H1 (cell line): ENCODE measurements around the gene ADA. TPM values are rescaled to one million over a fixed set of nuclear protein-coding genes. Genes with fewer than 3 reads are reported as not detected.
"Not testable (repeated sequence)": the region's sequence is repeated elsewhere in the genome, so short reads cannot be mapped to it uniquely, and the experiment has no call there.

Source experiments
- CTCF ChIA-PET: fragments of 300-600 bp; sonication (Branson Sonifier 250); formaldehyde crosslinking; loops from one replicate; lab custom pipeline; 2021; ENCODE audit not compliant: partially characterized antibody; lab: Charles Lee
- POLR2A ChIA-PET: fragments of 300-600 bp; sonication (Branson Sonifier 250); formaldehyde crosslinking; loops from one replicate; lab custom pipeline; 2021; ENCODE audit warnings: inconsistent platforms; ENCODE audit not compliant: partially characterized antibody; lab: Charles Lee
- DNase-seq, 2 experiments: peaks; one replicate each; pipeline versions ENCODE4 v3.0.0 to v3.0.0-alpha.2; 2010 to 2022; ENCODE audit warnings: low spot score in 2 of 2, low read depth in 1 of 2, mixed read lengths in 1 of 2
- FAIRE-seq: peaks from 2 replicates; lab custom pipeline; 2011; peaks lifted over from hg19 to GRCh38; lab: Jason Lieb, UNC
- H2AFZ ChIP-seq: 2 replicates; pipeline ENCODE4 v1.8.1; 2012; ENCODE audit warnings: low read length, inconsistent platforms
- H2AK5ac ChIP-seq: 2 replicates; pipeline ENCODE4 v1.6.1; 2013; ENCODE audit warnings: low read depth, low read length
- H2BK120ac ChIP-seq: replicated peaks from 2 replicates; pipeline ENCODE3; 2013; ENCODE audit warnings: low read depth, low read length, inconsistent platforms
- H2BK12ac ChIP-seq: 2 replicates; pipeline ENCODE4 v1.6.1; 2013; ENCODE audit warnings: low read depth, low read length
- H2BK15ac ChIP-seq: 2 replicates; pipeline ENCODE4 v1.6.1; 2013; ENCODE audit warnings: low read length
- H2BK20ac ChIP-seq: 2 replicates; pipeline ENCODE4 v1.6.1; 2013; ENCODE audit warnings: low read length
- H2BK5ac ChIP-seq: 2 replicates; pipeline ENCODE4 v1.6.1; 2013; ENCODE audit warnings: low read depth, low read length
- H3K14ac ChIP-seq: 2 replicates; pipeline ENCODE4 v1.6.1; 2013; ENCODE audit warnings: inconsistent platforms; ENCODE audit not compliant: insufficient read length
- H3K18ac ChIP-seq: 2 replicates; pipeline ENCODE4 v1.6.1; 2013; ENCODE audit warnings: low read length; ENCODE audit errors: extremely low read depth
- H3K23ac ChIP-seq: 2 replicates; pipeline ENCODE4 v1.6.1; 2013; ENCODE audit warnings: inconsistent platforms; ENCODE audit not compliant: insufficient read length
- H3K23me2 ChIP-seq: 2 replicates; pipeline ENCODE4 v1.6.1; 2013; ENCODE audit warnings: low read depth, low read length
- H3K27ac ChIP-seq: 2 replicates; pipeline ENCODE4 v1.6.1; 2011; ENCODE audit warnings: low read depth, low read length, inconsistent platforms
- H3K27me3 ChIP-seq, 4 experiments: replicated peaks in 1 of 4; 1 replicate in 1 of 4; 2 replicates in 3 of 4; pipeline versions ENCODE4 v1.6.1 to v1.8.1; 2011 to 2013; ENCODE audit warnings: low read length in 3 of 4, mild to moderate bottlenecking in 3 of 4, inconsistent platforms in 2 of 4, mixed read lengths in 2 of 4, moderate library complexity in 1 of 4; ENCODE audit not compliant: control insufficient read depth in 3 of 4, insufficient read depth in 3 of 4; ENCODE audit errors: extremely low read depth in 1 of 4
- H3K36me3 ChIP-seq, 4 experiments: 2 replicates each; pipeline versions ENCODE4 v1.6.1 to v1.8.1; 2011 to 2013; ENCODE audit warnings: mild to moderate bottlenecking in 4 of 4, low read length in 3 of 4, moderate library complexity in 2 of 4, control low read depth in 1 of 4, inconsistent platforms in 1 of 4; ENCODE audit not compliant: insufficient read depth in 4 of 4, control insufficient read depth in 2 of 4
- H3K4ac ChIP-seq: replicated peaks from 2 replicates; pipeline ENCODE3; 2013; ENCODE audit warnings: low read length, low read depth, mixed read lengths, inconsistent platforms; ENCODE audit not compliant: insufficient read length
- H3K4me1 ChIP-seq, 4 experiments: replicated peaks in 1 of 4; 1 replicate in 1 of 4; 2 replicates in 3 of 4; pipeline versions ENCODE4 v1.6.1 to v1.8.1; 2011 to 2013; ENCODE audit warnings: low read length in 3 of 4, inconsistent platforms in 2 of 4, mixed read lengths in 1 of 4; ENCODE audit not compliant: insufficient read depth in 4 of 4, control insufficient read depth in 3 of 4
- H3K4me2 ChIP-seq, 2 experiments: 2 replicates each; pipeline versions ENCODE4 v1.6.1 to v1.8.1; 2011 to 2013; ENCODE audit warnings: low read depth in 2 of 2, low read length in 2 of 2, control low read depth in 1 of 2, inconsistent platforms in 1 of 2, mild to moderate bottlenecking in 1 of 2; ENCODE audit not compliant: insufficient read depth in 1 of 2
- H3K4me3 ChIP-seq, 4 experiments: fragments of 200-600, 300-600 bp in 1 of 4; sonication (generic), shearing (Covaris generic), sonication (Bioruptor Twin) in 1 of 4; 2 replicates each; pipeline versions ENCODE4 v1.5.1 to v1.8.1; 2011 to 2016; ENCODE audit warnings: low read length in 4 of 4, low read depth in 3 of 4, control low read depth in 2 of 4, inconsistent platforms in 2 of 4, mild to moderate bottlenecking in 2 of 4, mixed read lengths in 1 of 4, moderate library complexity in 1 of 4; ENCODE audit not compliant: insufficient read depth in 2 of 4; ENCODE audit errors: extremely low read depth in 1 of 4
- H3K56ac ChIP-seq: replicated peaks from 2 replicates; pipeline ENCODE3; 2013; ENCODE audit warnings: low read depth, mild to moderate bottlenecking, mixed read lengths, low read length, inconsistent platforms; ENCODE audit not compliant: insufficient read length
- H3K79me1 ChIP-seq: 2 replicates; pipeline ENCODE4 v1.6.1; 2013; ENCODE audit warnings: low read depth, low read length, control low read depth
- H3K79me2 ChIP-seq, 2 experiments: 2 replicates each; pipeline versions ENCODE4 v1.6.1 to v1.8.1; 2012 to 2013; ENCODE audit warnings: low read length in 2 of 2, mild to moderate bottlenecking in 2 of 2, inconsistent platforms in 1 of 2; ENCODE audit not compliant: insufficient read depth in 2 of 2, control insufficient read depth in 1 of 2
- H3K9ac ChIP-seq, 4 experiments: replicated peaks in 1 of 4; 1 replicate in 1 of 4; 2 replicates in 3 of 4; pipeline versions ENCODE4 v1.6.1 to v1.8.1; 2011 to 2013; ENCODE audit warnings: low read depth in 3 of 4, low read length in 3 of 4, control low read depth in 2 of 4, mild to moderate bottlenecking in 2 of 4, moderate library complexity in 2 of 4, inconsistent platforms in 1 of 4; ENCODE audit errors: extremely low read depth in 1 of 4
- H3K9me3 ChIP-seq, 2 experiments: 2 replicates each; pipeline versions ENCODE4 v1.6.1 to v1.8.1; 2012 to 2013; ENCODE audit warnings: mild to moderate bottlenecking in 2 of 2, moderate library complexity in 2 of 2, control low read depth in 1 of 2, inconsistent platforms in 1 of 2, low read depth in 1 of 2, low read length in 1 of 2, mixed read lengths in 1 of 2; ENCODE audit not compliant: insufficient read depth in 2 of 2
- H4K20me1 ChIP-seq, 2 experiments: replicated peaks in 1 of 2; 2 replicates each; pipeline versions ENCODE3 to v1.8.1; 2011 to 2013; ENCODE audit warnings: inconsistent platforms in 2 of 2, low read length in 2 of 2, mild to moderate bottlenecking in 1 of 2; ENCODE audit not compliant: insufficient read depth in 2 of 2, control insufficient read depth in 1 of 2
- H4K5ac ChIP-seq: 2 replicates; pipeline ENCODE4 v1.6.1; 2013; ENCODE audit warnings: low read length, low read depth, mixed read lengths, inconsistent platforms; ENCODE audit not compliant: insufficient read length
- H4K8ac ChIP-seq: 2 replicates; pipeline ENCODE4 v1.8.0; 2013; ENCODE audit warnings: mild to moderate bottlenecking, moderate library complexity, low read length, inconsistent platforms; ENCODE audit not compliant: insufficient read depth; ENCODE audit errors: extremely low read depth
- H4K91ac ChIP-seq: replicated peaks from 2 replicates; pipeline ENCODE3; 2013; ENCODE audit warnings: low read length, mixed read lengths, inconsistent platforms; ENCODE audit not compliant: insufficient read length
- WGBS, 2 experiments: shearing (Covaris generic) in 1 of 2; methylation state at CpG; one replicate each; pipeline versions ENCODE4 v1.1.6 to v1.1.7; 2013 to 2015; ENCODE audit warnings: low lambda C conversion rate in 2 of 2, mixed read lengths in 2 of 2, inconsistent platforms in 1 of 2, low coverage in 1 of 2, missing lambda C conversion rate in 1 of 2; ENCODE audit not compliant: insufficient replicate concordance in 2 of 2, insufficient coverage in 1 of 2, insufficient read length in 1 of 2; ENCODE audit errors: extremely low coverage in 1 of 2, missing lambda C conversion rate in 1 of 2; 5-methylcytosine and 5-hydroxymethylcytosine counted together
- polyA plus RNA-seq, 7 experiments: library from polyadenylated mRNA; depleted of rRNA in 3 of 7; stranded (reverse) in 5 of 7; unstranded in 2 of 7; fragments of >200 nt in 5 of 7; fragments of 200-250 nt in 2 of 7; gene quantifications; 1 replicate in 5 of 7; 2 replicates in 1 of 7; 4 replicates in 1 of 7; pipeline versions ENCODE4 v1.2.1 to v1.2.3, GENCODE V29; 2011 to 2013; ENCODE audit warnings: missing spikeins in 2 of 7, mixed read lengths in 2 of 7
- total RNA-seq: library from RNA; stranded (reverse); fragmentation: NEBNext Ultra II Directional; extraction: Animal tissue kit (Norgen Biotek cat#: 25700); gene quantifications from 2 replicates; pipeline ENCODE4 v1.2.1, GENCODE V29; 2021

ADA gene
- total and polyA plus RNA-seq, 2 of the 8 experiments (the other 6 are each of a cell fraction or from before 2014, with no cell fraction given), result 19.9 to 32.8 TPM

- CTCF ChIA-PET, result interaction anchor here (0.5 to 1.8 kb wide), 3 partner anchors 29 to 419 kb away, joined by 3 to 7 read pairs (median 4); no protein-coding TSS in a partner anchor
- not testable (repeated sequence) for H3K79me2 ChIP-seq, DNase-seq, H3K18ac ChIP-seq, H3K79me1 ChIP-seq, H2AFZ ChIP-seq, H3K4me1 ChIP-seq, H3K4me3 ChIP-seq, H3K4ac ChIP-seq, H2BK5ac ChIP-seq, H4K20me1 ChIP-seq, H2AK5ac ChIP-seq, H2BK20ac ChIP-seq, H3K27ac ChIP-seq, H3K36me3 ChIP-seq, H4K5ac ChIP-seq, H3K14ac ChIP-seq, H3K9me3 ChIP-seq, H2BK120ac ChIP-seq, H3K9ac ChIP-seq, H3K23ac ChIP-seq, H2BK12ac ChIP-seq, H4K91ac ChIP-seq, H2BK15ac ChIP-seq, H3K4me2 ChIP-seq, FAIRE-seq, H3K56ac ChIP-seq, H4K8ac ChIP-seq
- WGBS, 2 experiments, result 91% methylated on average over 4 of the region's 5 CpGs; no CpG with 5 or more reads in 1 of the 2 experiments
- Histone ChIP-seq H3K23me2 (peaks cover 11% of the 10 kb centered on the region), H3K27me3 (peaks cover 0 to 20% (median 13%) of the 10 kb centered on the region in 4 experiments; a peak in 6 of 7 replicates)
- POLR2A ChIA-PET, result interaction anchor here (0.6 kb wide), 1 partner anchor 14 kb away, joined by 4 read pairs; no protein-coding TSS in a partner anchor
Observed at GRCh38 chr20:44654210-44654609, 2.7 kb upstream of the ADA start.
